Measurements from ENCODE around the gene POU2F2. TPM values are rescaled to one million over a fixed set of nuclear protein-coding genes. Genes with fewer than 3 reads are reported as not detected.

POU2F2 gene
- total and polyA plus RNA-seq, 9 of the 15 experiments (the other 6 are each of a cell fraction or from before 2014, with no cell fraction given), result 0.03 to 0.68 (median 0.14) TPM

DNA sequence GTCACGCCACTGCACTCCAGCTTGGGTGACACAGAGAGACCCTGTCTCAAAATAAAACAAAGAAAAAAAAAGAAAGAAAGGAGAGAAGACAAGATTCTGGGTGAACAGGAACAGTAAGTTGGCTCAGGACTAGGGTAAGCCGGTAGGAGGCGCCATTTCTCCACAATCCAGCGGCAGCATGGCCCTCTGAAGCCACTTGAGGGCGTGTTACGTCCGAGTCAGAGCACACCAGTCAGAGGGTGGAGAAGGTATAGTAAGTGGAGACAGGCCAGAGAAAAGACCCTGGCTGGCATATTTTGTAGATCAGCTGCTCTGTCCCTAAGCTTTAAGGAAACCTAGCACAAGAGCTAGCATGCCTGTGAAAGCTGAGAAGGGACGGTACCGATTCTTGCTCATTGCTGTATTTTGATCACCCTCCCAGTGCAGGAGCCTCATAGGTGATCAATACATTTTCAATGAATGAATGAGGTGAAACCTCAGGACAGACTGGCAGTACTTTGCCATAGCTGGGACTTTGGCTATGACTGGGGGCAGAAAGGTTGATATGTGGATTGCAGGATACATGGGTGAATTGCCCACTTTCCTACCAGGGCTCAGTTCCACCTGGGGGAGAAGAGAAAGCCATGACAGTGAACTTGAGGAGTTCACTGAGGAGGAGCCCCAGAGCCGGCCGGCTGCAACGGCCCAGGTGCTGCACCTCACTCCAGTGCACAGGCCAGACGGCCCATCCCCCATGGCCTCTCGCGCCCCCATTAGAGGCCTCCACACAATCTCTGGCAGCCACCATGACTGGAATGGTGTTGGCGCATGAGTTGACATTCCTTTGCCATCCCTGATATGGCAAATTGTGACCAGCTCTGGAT lies 23.5 kb downstream of the POU2F2 start (continued):
- TF ChIP-seq, protein P1, sequence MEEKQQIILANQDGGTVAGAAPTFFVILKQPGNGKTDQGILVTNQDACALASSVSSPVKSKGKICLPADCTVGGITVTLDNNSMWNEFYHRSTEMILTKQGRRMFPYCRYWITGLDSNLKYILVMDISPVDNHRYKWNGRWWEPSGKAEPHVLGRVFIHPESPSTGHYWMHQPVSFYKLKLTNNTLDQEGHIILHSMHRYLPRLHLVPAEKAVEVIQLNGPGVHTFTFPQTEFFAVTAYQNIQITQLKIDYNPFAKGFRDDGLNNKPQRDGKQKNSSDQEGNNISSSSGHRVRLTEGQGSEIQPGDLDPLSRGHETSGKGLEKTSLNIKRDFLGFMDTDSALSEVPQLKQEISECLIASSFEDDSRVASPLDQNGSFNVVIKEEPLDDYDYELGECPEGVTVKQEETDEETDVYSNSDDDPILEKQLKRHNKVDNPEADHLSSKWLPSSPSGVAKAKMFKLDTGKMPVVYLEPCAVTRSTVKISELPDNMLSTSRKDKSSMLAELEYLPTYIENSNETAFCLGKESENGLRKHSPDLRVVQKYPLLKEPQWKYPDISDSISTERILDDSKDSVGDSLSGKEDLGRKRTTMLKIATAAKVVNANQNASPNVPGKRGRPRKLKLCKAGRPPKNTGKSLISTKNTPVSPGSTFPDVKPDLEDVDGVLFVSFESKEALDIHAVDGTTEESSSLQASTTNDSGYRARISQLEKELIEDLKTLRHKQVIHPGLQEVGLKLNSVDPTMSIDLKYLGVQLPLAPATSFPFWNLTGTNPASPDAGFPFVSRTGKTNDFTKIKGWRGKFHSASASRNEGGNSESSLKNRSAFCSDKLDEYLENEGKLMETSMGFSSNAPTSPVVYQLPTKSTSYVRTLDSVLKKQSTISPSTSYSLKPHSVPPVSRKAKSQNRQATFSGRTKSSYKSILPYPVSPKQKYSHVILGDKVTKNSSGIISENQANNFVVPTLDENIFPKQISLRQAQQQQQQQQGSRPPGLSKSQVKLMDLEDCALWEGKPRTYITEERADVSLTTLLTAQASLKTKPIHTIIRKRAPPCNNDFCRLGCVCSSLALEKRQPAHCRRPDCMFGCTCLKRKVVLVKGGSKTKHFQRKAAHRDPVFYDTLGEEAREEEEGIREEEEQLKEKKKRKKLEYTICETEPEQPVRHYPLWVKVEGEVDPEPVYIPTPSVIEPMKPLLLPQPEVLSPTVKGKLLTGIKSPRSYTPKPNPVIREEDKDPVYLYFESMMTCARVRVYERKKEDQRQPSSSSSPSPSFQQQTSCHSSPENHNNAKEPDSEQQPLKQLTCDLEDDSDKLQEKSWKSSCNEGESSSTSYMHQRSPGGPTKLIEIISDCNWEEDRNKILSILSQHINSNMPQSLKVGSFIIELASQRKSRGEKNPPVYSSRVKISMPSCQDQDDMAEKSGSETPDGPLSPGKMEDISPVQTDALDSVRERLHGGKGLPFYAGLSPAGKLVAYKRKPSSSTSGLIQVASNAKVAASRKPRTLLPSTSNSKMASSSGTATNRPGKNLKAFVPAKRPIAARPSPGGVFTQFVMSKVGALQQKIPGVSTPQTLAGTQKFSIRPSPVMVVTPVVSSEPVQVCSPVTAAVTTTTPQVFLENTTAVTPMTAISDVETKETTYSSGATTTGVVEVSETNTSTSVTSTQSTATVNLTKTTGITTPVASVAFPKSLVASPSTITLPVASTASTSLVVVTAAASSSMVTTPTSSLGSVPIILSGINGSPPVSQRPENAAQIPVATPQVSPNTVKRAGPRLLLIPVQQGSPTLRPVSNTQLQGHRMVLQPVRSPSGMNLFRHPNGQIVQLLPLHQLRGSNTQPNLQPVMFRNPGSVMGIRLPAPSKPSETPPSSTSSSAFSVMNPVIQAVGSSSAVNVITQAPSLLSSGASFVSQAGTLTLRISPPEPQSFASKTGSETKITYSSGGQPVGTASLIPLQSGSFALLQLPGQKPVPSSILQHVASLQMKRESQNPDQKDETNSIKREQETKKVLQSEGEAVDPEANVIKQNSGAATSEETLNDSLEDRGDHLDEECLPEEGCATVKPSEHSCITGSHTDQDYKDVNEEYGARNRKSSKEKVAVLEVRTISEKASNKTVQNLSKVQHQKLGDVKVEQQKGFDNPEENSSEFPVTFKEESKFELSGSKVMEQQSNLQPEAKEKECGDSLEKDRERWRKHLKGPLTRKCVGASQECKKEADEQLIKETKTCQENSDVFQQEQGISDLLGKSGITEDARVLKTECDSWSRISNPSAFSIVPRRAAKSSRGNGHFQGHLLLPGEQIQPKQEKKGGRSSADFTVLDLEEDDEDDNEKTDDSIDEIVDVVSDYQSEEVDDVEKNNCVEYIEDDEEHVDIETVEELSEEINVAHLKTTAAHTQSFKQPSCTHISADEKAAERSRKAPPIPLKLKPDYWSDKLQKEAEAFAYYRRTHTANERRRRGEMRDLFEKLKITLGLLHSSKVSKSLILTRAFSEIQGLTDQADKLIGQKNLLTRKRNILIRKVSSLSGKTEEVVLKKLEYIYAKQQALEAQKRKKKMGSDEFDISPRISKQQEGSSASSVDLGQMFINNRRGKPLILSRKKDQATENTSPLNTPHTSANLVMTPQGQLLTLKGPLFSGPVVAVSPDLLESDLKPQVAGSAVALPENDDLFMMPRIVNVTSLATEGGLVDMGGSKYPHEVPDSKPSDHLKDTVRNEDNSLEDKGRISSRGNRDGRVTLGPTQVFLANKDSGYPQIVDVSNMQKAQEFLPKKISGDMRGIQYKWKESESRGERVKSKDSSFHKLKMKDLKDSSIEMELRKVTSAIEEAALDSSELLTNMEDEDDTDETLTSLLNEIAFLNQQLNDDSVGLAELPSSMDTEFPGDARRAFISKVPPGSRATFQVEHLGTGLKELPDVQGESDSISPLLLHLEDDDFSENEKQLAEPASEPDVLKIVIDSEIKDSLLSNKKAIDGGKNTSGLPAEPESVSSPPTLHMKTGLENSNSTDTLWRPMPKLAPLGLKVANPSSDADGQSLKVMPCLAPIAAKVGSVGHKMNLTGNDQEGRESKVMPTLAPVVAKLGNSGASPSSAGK (IDR thresholded peaks at IDR 0.05), result no peak
- 0 out of 2 replicates have a peak, but pooled peaks have one; percentile 32 for TF ChIP-seq CREM (IDR thresholded peaks at IDR 0.05; ENCODE audit: low read depth)
- no peak for TF ChIP-seq CTBP1 (IDR thresholded peaks at IDR 0.05; ENCODE audit: borderline replicate concordance)
- TF ChIP-seq HSF4 (CRISPR knock-in tag; IDR thresholded peaks at IDR 0.05; ENCODE audit: borderline replicate concordance), result no peak
- TF ChIP-seq, protein P2, sequence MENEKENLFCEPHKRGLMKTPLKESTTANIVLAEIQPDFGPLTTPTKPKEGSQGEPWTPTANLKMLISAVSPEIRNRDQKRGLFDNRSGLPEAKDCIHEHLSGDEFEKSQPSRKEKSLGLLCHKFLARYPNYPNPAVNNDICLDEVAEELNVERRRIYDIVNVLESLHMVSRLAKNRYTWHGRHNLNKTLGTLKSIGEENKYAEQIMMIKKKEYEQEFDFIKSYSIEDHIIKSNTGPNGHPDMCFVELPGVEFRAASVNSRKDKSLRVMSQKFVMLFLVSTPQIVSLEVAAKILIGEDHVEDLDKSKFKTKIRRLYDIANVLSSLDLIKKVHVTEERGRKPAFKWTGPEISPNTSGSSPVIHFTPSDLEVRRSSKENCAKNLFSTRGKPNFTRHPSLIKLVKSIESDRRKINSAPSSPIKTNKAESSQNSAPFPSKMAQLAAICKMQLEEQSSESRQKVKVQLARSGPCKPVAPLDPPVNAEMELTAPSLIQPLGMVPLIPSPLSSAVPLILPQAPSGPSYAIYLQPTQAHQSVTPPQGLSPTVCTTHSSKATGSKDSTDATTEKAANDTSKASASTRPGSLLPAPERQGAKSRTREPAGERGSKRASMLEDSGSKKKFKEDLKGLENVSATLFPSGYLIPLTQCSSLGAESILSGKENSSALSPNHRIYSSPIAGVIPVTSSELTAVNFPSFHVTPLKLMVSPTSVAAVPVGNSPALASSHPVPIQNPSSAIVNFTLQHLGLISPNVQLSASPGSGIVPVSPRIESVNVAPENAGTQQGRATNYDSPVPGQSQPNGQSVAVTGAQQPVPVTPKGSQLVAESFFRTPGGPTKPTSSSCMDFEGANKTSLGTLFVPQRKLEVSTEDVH (IDR thresholded peaks at IDR 0.05; ENCODE audit: low read depth, partially characterized antibody), result peak; percentile 33
- 0 out of 2 replicates have a peak, but pooled peaks have one; percentile 32 for TF ChIP-seq NBN (IDR thresholded peaks at IDR 0.05; ENCODE audit: low read depth)
- TF ChIP-seq, protein P3, sequence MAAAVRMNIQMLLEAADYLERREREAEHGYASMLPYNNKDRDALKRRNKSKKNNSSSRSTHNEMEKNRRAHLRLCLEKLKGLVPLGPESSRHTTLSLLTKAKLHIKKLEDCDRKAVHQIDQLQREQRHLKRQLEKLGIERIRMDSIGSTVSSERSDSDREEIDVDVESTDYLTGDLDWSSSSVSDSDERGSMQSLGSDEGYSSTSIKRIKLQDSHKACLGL (CRISPR knock-in tag; IDR thresholded peaks at IDR 0.05; ENCODE audit: borderline replicate concordance, poor library complexity, severe bottlenecking), result no peak
- no peak for TF ChIP-seq U2AF2 (optimal IDR thresholded peaks at IDR 0.05; ENCODE audit: low read depth, low read length)
- TF ChIP-seq POLR3A (IDR thresholded peaks at IDR 0.05; ENCODE audit: borderline replicate concordance, extremely low read depth, insufficient read depth, insufficient read length), result no peak
- TF ChIP-seq RB1 (IDR thresholded peaks at IDR 0.05; ENCODE audit: low read depth), result peak; percentile 68
- TF ChIP-seq CC2D1A (IDR thresholded peaks at IDR 0.05), result peak; percentile 95

Data from K562 (cell line).